H1 (cell line): Measurements from ENCODE around the gene CTLA4. TPM values are rescaled to one million over a fixed set of nuclear protein-coding genes. Genes with fewer than 3 reads are reported as not detected.

Experiments used
- CTCF ChIA-PET: fragments of 300-600 bp; sonication (Branson Sonifier 250); formaldehyde crosslinking; loops from one replicate; lab custom pipeline; 2021; ENCODE audit not compliant: partially characterized antibody; lab: Charles Lee
- POLR2A ChIA-PET: fragments of 300-600 bp; sonication (Branson Sonifier 250); formaldehyde crosslinking; loops from one replicate; lab custom pipeline; 2021; ENCODE audit warnings: inconsistent platforms; ENCODE audit not compliant: partially characterized antibody; lab: Charles Lee
- DNase-seq, 2 experiments: peaks; one replicate each; pipeline versions ENCODE4 v3.0.0 to v3.0.0-alpha.2; 2010 to 2022; ENCODE audit warnings: low spot score in 2 of 2, low read depth in 1 of 2, mixed read lengths in 1 of 2
- FAIRE-seq: peaks from 2 replicates; lab custom pipeline; 2011; peaks lifted over from hg19 to GRCh38; lab: Jason Lieb, UNC
- H2AFZ ChIP-seq: 2 replicates; pipeline ENCODE4 v1.8.1; 2012; ENCODE audit warnings: low read length, inconsistent platforms
- H2AK5ac ChIP-seq: 2 replicates; pipeline ENCODE4 v1.6.1; 2013; ENCODE audit warnings: low read depth, low read length
- H2BK120ac ChIP-seq: replicated peaks from 2 replicates; pipeline ENCODE3; 2013; ENCODE audit warnings: low read depth, low read length, inconsistent platforms
- H2BK12ac ChIP-seq: 2 replicates; pipeline ENCODE4 v1.6.1; 2013; ENCODE audit warnings: low read depth, low read length
- H2BK15ac ChIP-seq: 2 replicates; pipeline ENCODE4 v1.6.1; 2013; ENCODE audit warnings: low read length
- H2BK20ac ChIP-seq: 2 replicates; pipeline ENCODE4 v1.6.1; 2013; ENCODE audit warnings: low read length
- H2BK5ac ChIP-seq: 2 replicates; pipeline ENCODE4 v1.6.1; 2013; ENCODE audit warnings: low read depth, low read length
- H3K14ac ChIP-seq: 2 replicates; pipeline ENCODE4 v1.6.1; 2013; ENCODE audit warnings: inconsistent platforms; ENCODE audit not compliant: insufficient read length
- H3K18ac ChIP-seq: 2 replicates; pipeline ENCODE4 v1.6.1; 2013; ENCODE audit warnings: low read length; ENCODE audit errors: extremely low read depth
- H3K23ac ChIP-seq: 2 replicates; pipeline ENCODE4 v1.6.1; 2013; ENCODE audit warnings: inconsistent platforms; ENCODE audit not compliant: insufficient read length
- H3K23me2 ChIP-seq: 2 replicates; pipeline ENCODE4 v1.6.1; 2013; ENCODE audit warnings: low read depth, low read length
- H3K27ac ChIP-seq: 2 replicates; pipeline ENCODE4 v1.6.1; 2011; ENCODE audit warnings: low read depth, low read length, inconsistent platforms
- H3K27me3 ChIP-seq, 4 experiments: replicated peaks in 1 of 4; 1 replicate in 1 of 4; 2 replicates in 3 of 4; pipeline versions ENCODE4 v1.6.1 to v1.8.1; 2011 to 2013; ENCODE audit warnings: low read length in 3 of 4, mild to moderate bottlenecking in 3 of 4, inconsistent platforms in 2 of 4, mixed read lengths in 2 of 4, moderate library complexity in 1 of 4; ENCODE audit not compliant: control insufficient read depth in 3 of 4, insufficient read depth in 3 of 4; ENCODE audit errors: extremely low read depth in 1 of 4
- H3K36me3 ChIP-seq, 4 experiments: 2 replicates each; pipeline versions ENCODE4 v1.6.1 to v1.8.1; 2011 to 2013; ENCODE audit warnings: mild to moderate bottlenecking in 4 of 4, low read length in 3 of 4, moderate library complexity in 2 of 4, control low read depth in 1 of 4, inconsistent platforms in 1 of 4; ENCODE audit not compliant: insufficient read depth in 4 of 4, control insufficient read depth in 2 of 4
- H3K4ac ChIP-seq: replicated peaks from 2 replicates; pipeline ENCODE3; 2013; ENCODE audit warnings: low read length, low read depth, mixed read lengths, inconsistent platforms; ENCODE audit not compliant: insufficient read length
- H3K4me1 ChIP-seq, 4 experiments: replicated peaks in 1 of 4; 1 replicate in 1 of 4; 2 replicates in 3 of 4; pipeline versions ENCODE4 v1.6.1 to v1.8.1; 2011 to 2013; ENCODE audit warnings: low read length in 3 of 4, inconsistent platforms in 2 of 4, mixed read lengths in 1 of 4; ENCODE audit not compliant: insufficient read depth in 4 of 4, control insufficient read depth in 3 of 4
- H3K4me2 ChIP-seq, 2 experiments: 2 replicates each; pipeline versions ENCODE4 v1.6.1 to v1.8.1; 2011 to 2013; ENCODE audit warnings: low read depth in 2 of 2, low read length in 2 of 2, control low read depth in 1 of 2, inconsistent platforms in 1 of 2, mild to moderate bottlenecking in 1 of 2; ENCODE audit not compliant: insufficient read depth in 1 of 2
- H3K4me3 ChIP-seq, 4 experiments: fragments of 200-600, 300-600 bp in 1 of 4; sonication (generic), shearing (Covaris generic), sonication (Bioruptor Twin) in 1 of 4; 2 replicates each; pipeline versions ENCODE4 v1.5.1 to v1.8.1; 2011 to 2016; ENCODE audit warnings: low read length in 4 of 4, low read depth in 3 of 4, control low read depth in 2 of 4, inconsistent platforms in 2 of 4, mild to moderate bottlenecking in 2 of 4, mixed read lengths in 1 of 4, moderate library complexity in 1 of 4; ENCODE audit not compliant: insufficient read depth in 2 of 4; ENCODE audit errors: extremely low read depth in 1 of 4
- H3K56ac ChIP-seq: replicated peaks from 2 replicates; pipeline ENCODE3; 2013; ENCODE audit warnings: low read depth, mild to moderate bottlenecking, mixed read lengths, low read length, inconsistent platforms; ENCODE audit not compliant: insufficient read length
- H3K79me1 ChIP-seq: 2 replicates; pipeline ENCODE4 v1.6.1; 2013; ENCODE audit warnings: low read depth, low read length, control low read depth
- H3K79me2 ChIP-seq, 2 experiments: 2 replicates each; pipeline versions ENCODE4 v1.6.1 to v1.8.1; 2012 to 2013; ENCODE audit warnings: low read length in 2 of 2, mild to moderate bottlenecking in 2 of 2, inconsistent platforms in 1 of 2; ENCODE audit not compliant: insufficient read depth in 2 of 2, control insufficient read depth in 1 of 2
- H3K9ac ChIP-seq, 4 experiments: replicated peaks in 1 of 4; 1 replicate in 1 of 4; 2 replicates in 3 of 4; pipeline versions ENCODE4 v1.6.1 to v1.8.1; 2011 to 2013; ENCODE audit warnings: low read depth in 3 of 4, low read length in 3 of 4, control low read depth in 2 of 4, mild to moderate bottlenecking in 2 of 4, moderate library complexity in 2 of 4, inconsistent platforms in 1 of 4; ENCODE audit errors: extremely low read depth in 1 of 4
- H3K9me3 ChIP-seq, 2 experiments: 2 replicates each; pipeline versions ENCODE4 v1.6.1 to v1.8.1; 2012 to 2013; ENCODE audit warnings: mild to moderate bottlenecking in 2 of 2, moderate library complexity in 2 of 2, control low read depth in 1 of 2, inconsistent platforms in 1 of 2, low read depth in 1 of 2, low read length in 1 of 2, mixed read lengths in 1 of 2; ENCODE audit not compliant: insufficient read depth in 2 of 2
- H4K20me1 ChIP-seq, 2 experiments: replicated peaks in 1 of 2; 2 replicates each; pipeline versions ENCODE3 to v1.8.1; 2011 to 2013; ENCODE audit warnings: inconsistent platforms in 2 of 2, low read length in 2 of 2, mild to moderate bottlenecking in 1 of 2; ENCODE audit not compliant: insufficient read depth in 2 of 2, control insufficient read depth in 1 of 2
- H4K5ac ChIP-seq: 2 replicates; pipeline ENCODE4 v1.6.1; 2013; ENCODE audit warnings: low read length, low read depth, mixed read lengths, inconsistent platforms; ENCODE audit not compliant: insufficient read length
- H4K8ac ChIP-seq: 2 replicates; pipeline ENCODE4 v1.8.0; 2013; ENCODE audit warnings: mild to moderate bottlenecking, moderate library complexity, low read length, inconsistent platforms; ENCODE audit not compliant: insufficient read depth; ENCODE audit errors: extremely low read depth
- H4K91ac ChIP-seq: replicated peaks from 2 replicates; pipeline ENCODE3; 2013; ENCODE audit warnings: low read length, mixed read lengths, inconsistent platforms; ENCODE audit not compliant: insufficient read length
- ATF3 ChIP-seq: IDR thresholded peaks from 2 replicates; pipeline ENCODE4 v1.6.1; 2011; ENCODE audit warnings: low read depth, mild to moderate bottlenecking, low read length; ENCODE audit not compliant: insufficient read depth
- CEBPB ChIP-seq: IDR thresholded peaks from 2 replicates; pipeline ENCODE4 v1.6.1; 2012; ENCODE audit warnings: low read depth, low read length
- CREB1 ChIP-seq: IDR thresholded peaks from 2 replicates; pipeline ENCODE4 v1.6.1; 2012; ENCODE audit warnings: inconsistent platforms
- EGR1 ChIP-seq: IDR thresholded peaks from 2 replicates; pipeline ENCODE4 v1.6.1; 2011; ENCODE audit warnings: low read depth, low read length, borderline replicate concordance
- EZH2 ChIP-seq: fragments of 200-600 bp; sonication (generic); IDR thresholded peaks from 2 replicates; pipeline ENCODE4 v1.7.1; 2012; ENCODE audit warnings: low read depth, mild to moderate bottlenecking, moderate library complexity, low read length, inconsistent platforms; ENCODE audit not compliant: severe bottlenecking
- GTF2F1 ChIP-seq: IDR thresholded peaks from 2 replicates; pipeline ENCODE4 v1.6.1; 2012; ENCODE audit warnings: low read depth, low read length, improper control_type of control experiment, borderline replicate concordance
- NRF1 ChIP-seq: IDR thresholded peaks from 2 replicates; pipeline ENCODE4 v1.6.1; 2011; ENCODE audit warnings: mild to moderate bottlenecking, low read depth, low read length, improper control_type of control experiment
- SIN3A ChIP-seq, 2 experiments: IDR thresholded peaks in 1 of 2; conservative IDR thresholded peaks in 1 of 2; 2 replicates each; pipeline ENCODE4 v1.6.1; 2011 to 2012; ENCODE audit warnings: low read length in 2 of 2, improper control_type of control experiment in 1 of 2, low read depth in 1 of 2, mild to moderate bottlenecking in 1 of 2
- SIRT6 ChIP-seq: IDR thresholded peaks from one replicate; pipeline ENCODE4 v1.7.1; 2012; ENCODE audit warnings: low read length, inconsistent platforms
- SIX5 ChIP-seq: IDR thresholded peaks from 2 replicates; pipeline ENCODE4 v1.6.1; 2011; ENCODE audit warnings: mild to moderate bottlenecking, low read depth, low read length
- TAF7 ChIP-seq: optimal IDR thresholded peaks from 2 replicates; pipeline ENCODE3; 2011; ENCODE audit warnings: low read depth, mild to moderate bottlenecking, inconsistent platforms, low read length, moderate library complexity, borderline replicate concordance
- WGBS, 2 experiments: shearing (Covaris generic) in 1 of 2; methylation state at CpG; one replicate each; pipeline versions ENCODE4 v1.1.6 to v1.1.7; 2013 to 2015; ENCODE audit warnings: low lambda C conversion rate in 2 of 2, mixed read lengths in 2 of 2, inconsistent platforms in 1 of 2, low coverage in 1 of 2, missing lambda C conversion rate in 1 of 2; ENCODE audit not compliant: insufficient replicate concordance in 2 of 2, insufficient coverage in 1 of 2, insufficient read length in 1 of 2; ENCODE audit errors: extremely low coverage in 1 of 2, missing lambda C conversion rate in 1 of 2; 5-methylcytosine and 5-hydroxymethylcytosine counted together
- long read RNA-seq, 2 experiments: library from RNA in 1 of 2; library from capped mRNA in 1 of 2; stranded (forward); transcript quantifications; one replicate each; pipeline ENCODE4 v2.0.0, GENCODE V29; 2021; ENCODE audit warnings: inconsistent platforms in 1 of 2
- polyA minus RNA-seq, 3 experiments: library from RNA; depleted of rRNA, polyadenylated mRNA; stranded (reverse); fragments of >200 nt; gene quantifications; 1 replicate in 2 of 3; 2 replicates in 1 of 3; pipeline ENCODE4 v1.2.3, GENCODE V29; 2011
- polyA plus RNA-seq, 7 experiments: library from polyadenylated mRNA; depleted of rRNA in 3 of 7; stranded (reverse) in 5 of 7; unstranded in 2 of 7; fragments of >200 nt in 5 of 7; fragments of 200-250 nt in 2 of 7; gene quantifications; 1 replicate in 5 of 7; 2 replicates in 1 of 7; 4 replicates in 1 of 7; pipeline versions ENCODE4 v1.2.1 to v1.2.3, GENCODE V29; 2011 to 2013; ENCODE audit warnings: missing spikeins in 2 of 7, mixed read lengths in 2 of 7
- total RNA-seq: library from RNA; stranded (reverse); fragmentation: NEBNext Ultra II Directional; extraction: Animal tissue kit (Norgen Biotek cat#: 25700); gene quantifications from 2 replicates; pipeline ENCODE4 v1.2.1, GENCODE V29; 2021

Gene CTLA4
- total RNA-seq: not detected in 2 replicates
- polyA plus RNA-seq (2011; rRNA removed): not detected in 2 replicates
- not detected for polyA plus RNA-seq (2011; cell fraction: cytosol; rRNA removed)
- not detected for polyA plus RNA-seq (2011; cell fraction: nucleus; rRNA removed)
- not detected in 4 replicates for polyA plus RNA-seq (2012, experiment 1 of 2)
- not detected for polyA plus RNA-seq (2012, experiment 2 of 2)
- not detected for polyA plus RNA-seq (2013, experiment 1 of 2)
- not detected for polyA plus RNA-seq (2013, experiment 2 of 2)
- not detected in 2 replicates for polyA minus RNA-seq (2011; rRNA and poly(A)+ RNA removed)
- not detected for polyA minus RNA-seq (2011; cell fraction: cytosol; rRNA and poly(A)+ RNA removed)
- not detected for polyA minus RNA-seq (2011; cell fraction: nucleus; rRNA and poly(A)+ RNA removed)
- long read RNA-seq, experiment 1: 0 reads
- long read RNA-seq, experiment 2: 0 reads

- no peak within 1 kb of the TSS for H3K27ac ChIP-seq
- no peaks in the 10 kb centered on the region for H3K4me1 ChIP-seq
- H3K18ac ChIP-seq: no peak within 1 kb of the TSS
- H3K4me2 ChIP-seq: no peak within 1 kb of the TSS
- no peak within 1 kb of the TSS for H2BK15ac ChIP-seq
- H3K79me1 ChIP-seq: no peaks in the 10 kb centered on the region
- H3K9ac ChIP-seq: no peak within 1 kb of the TSS
- no peaks in the 10 kb centered on the region for H4K20me1 ChIP-seq
- H2BK20ac ChIP-seq: no peak within 1 kb of the TSS
- H3K9me3 ChIP-seq: no peaks in the 10 kb centered on the region
- H3K14ac ChIP-seq: no peak within 1 kb of the TSS
- H2BK12ac ChIP-seq: no peak within 1 kb of the TSS
- H3K23me2 ChIP-seq: no peaks in the 10 kb centered on the region
- H2BK120ac ChIP-seq: no peak within 1 kb of the TSS
- POLR2A ChIA-PET: no interaction called here
- no peaks in the 10 kb centered on the region for H3K27me3 ChIP-seq
- H3K56ac ChIP-seq: no peak within 1 kb of the TSS
- DNase-seq (no peak), FAIRE-seq (no peak)
- no peak within 1 kb of the TSS for H2AK5ac ChIP-seq
- H3K36me3 ChIP-seq: no peaks in the 10 kb centered on the region
- H2BK5ac ChIP-seq: no peak within 1 kb of the TSS
- no peak within 1 kb of the TSS for H4K91ac ChIP-seq
- peak within 1 kb of the TSS; percentile 4; the same call in 1 of the 2 replicates for H2AFZ ChIP-seq
- no peak within 1 kb of the TSS for H3K4ac ChIP-seq
- CTCF ChIA-PET: interaction anchor here (0.6 to 2.0 kb wide), 5 partner anchors 10 to 78 kb away, joined by 3 to 6 read pairs (median 3); no protein-coding TSS in a partner anchor
- no peak within 1 kb of the TSS for H4K8ac ChIP-seq
- H3K4me3 ChIP-seq: no peak within 1 kb of the TSS
- 98% methylated on average over 6 of the region's 6 CpGs; no CpG with 5 or more reads in 1 of the 2 experiments for WGBS, 2 experiments
- H4K5ac ChIP-seq: no peak within 1 kb of the TSS
- no peak within 1 kb of the TSS for H3K23ac ChIP-seq
- H3K79me2 ChIP-seq: no peaks in the 10 kb centered on the region
- TF ChIP-seq CREB1 (no peak), EZH2 (no peak), GTF2F1 (no peak), SIX5 (no peak), CEBPB (no peak), EGR1 (no peak), NRF1 (no peak), SIRT6 (no peak), TAF7 (no peak), SIN3A (conservative IDR thresholded peaks at IDR 0.05 in 1 of 2, IDR thresholded peaks at IDR 0.05 in 1 of 2; ENCODE audit: low read depth in 1 of 2, low read length in 2 of 2) (no peak), ATF3 (no peak)
Measured at GRCh38 chr2:203867561-203868200, at the start of gene CTLA4. Gene CTLA4 (plus strand): TSS chr2:203867771. CDS start chr2:203867943, 172 bp downstream.
